ENCODE data around the gene PDP2. TPM values are rescaled to one million over a fixed set of nuclear protein-coding genes. Genes with fewer than 3 reads are reported as not detected.

The PDP2 gene
- total RNA-seq, 2 experiments from 2014 or later = 13.8 to 29.2 TPM

GRCh38 chr16:66900721-66901441, 20.6 kb downstream of the PDP2 start:
- no peak overlapping the region for H3K4me2 ChIP-seq (ENCODE audit: low read length)
- ChIA-PET CTCF (ENCODE audit: unreplicated experiment) (no interaction called here), POLR2A (no interaction called here)
- H4K20me1 ChIP-seq (ENCODE audit: insufficient read depth, low read length) = no peaks in the 10 kb centered on the region
- DNase-seq (ENCODE audit: low spot score) = no peak
- H3K9me3 ChIP-seq (ENCODE audit: low read length) = no peaks in the 10 kb centered on the region
- no peak overlapping the region for H3K4me3 ChIP-seq (ENCODE audit: low read depth, low read length, poor library complexity, severe bottlenecking)
- no peaks in the 10 kb centered on the region for H3K36me3 ChIP-seq (ENCODE audit: insufficient read depth, low read length)
- H2AFZ ChIP-seq (ENCODE audit: low read length) = no peak overlapping the region
- no peak overlapping the region for H3K27ac ChIP-seq (ENCODE audit: low read depth, low read length, poor library complexity, severe bottlenecking)
- no peak for TF ChIP-seq CTCF (conservative IDR thresholded peaks at IDR 0.05; ENCODE audit: low read length)
- no peak for TF ChIP-seq EZH2phosphoT487 (IDR thresholded peaks at IDR 0.05; ENCODE audit: borderline replicate concordance, low read depth, low read length)
- no peaks in the 10 kb centered on the region for H3K9me2 ChIP-seq (ENCODE audit: insufficient read depth, low read length)
- H3K4me1 ChIP-seq (ENCODE audit: insufficient read depth, low read length, poor library complexity, severe bottlenecking) = no peaks in the 10 kb centered on the region
- intact Hi-C loops (cut with micrococcal nuclease; ENCODE audit: unreplicated experiment) = no loop called here
- BruUV-seq (replicated peaks) = no TSS peak
- no peaks in the 10 kb centered on the region for H3K79me2 ChIP-seq (ENCODE audit: insufficient read depth, low read depth, low read length)

- POLR2A ChIA-PET = no interaction called here
Observed at GRCh38 chr16:66901626-66902025, 21.3 kb downstream of the PDP2 start.

More at GRCh38 chr16:66901626-66902025, 21.3 kb downstream of the PDP2 start:
- no peaks in the 10 kb centered on the region for H3K79me2 ChIP-seq (ENCODE audit: insufficient read depth, low read depth, low read length)
- no peak overlapping the region for H2AFZ ChIP-seq (ENCODE audit: low read length)
- H4K20me1 ChIP-seq (ENCODE audit: insufficient read depth, low read length) = no peaks in the 10 kb centered on the region
- CTCF ChIA-PET (ENCODE audit: unreplicated experiment) = no interaction called here
- H3K27ac ChIP-seq (ENCODE audit: low read depth, low read length, poor library complexity, severe bottlenecking) = no peak overlapping the region
- DNase-seq (ENCODE audit: low spot score) = no peak
- no peak for TF ChIP-seq CTCF (conservative IDR thresholded peaks at IDR 0.05; ENCODE audit: low read length)
- TF ChIP-seq EZH2phosphoT487 (IDR thresholded peaks at IDR 0.05; ENCODE audit: borderline replicate concordance, low read depth, low read length) = no peak
- no peaks in the 10 kb centered on the region for H3K9me3 ChIP-seq (ENCODE audit: low read length)
- no peaks in the 10 kb centered on the region for H3K36me3 ChIP-seq (ENCODE audit: insufficient read depth, low read length)
- no TSS peak for BruUV-seq (replicated peaks)
- H3K4me1 ChIP-seq (ENCODE audit: insufficient read depth, low read length, poor library complexity, severe bottlenecking) = no peaks in the 10 kb centered on the region
- H3K4me2 ChIP-seq (ENCODE audit: low read length) = no peak overlapping the region
- no peak overlapping the region for H3K4me3 ChIP-seq (ENCODE audit: low read depth, low read length, poor library complexity, severe bottlenecking)
- intact Hi-C loops (cut with micrococcal nuclease; ENCODE audit: unreplicated experiment) = no loop called here
- no peaks in the 10 kb centered on the region for H3K9me2 ChIP-seq (ENCODE audit: insufficient read depth, low read length)

All from OCI-LY7 (cell line).